Neuron (in vitro differentiated cells): Measurements from ENCODE around the gene TUNAR.
A peak's percentile ranks its signal among the peaks of the same experiment; 100 is the strongest.

Source experiments
- H2AFZ ChIP-seq: one replicate; pipeline ENCODE4 v1.6.1; 2013; ENCODE audit warnings: low read depth, mild to moderate bottlenecking, inconsistent platforms, low read length, moderate library complexity
- H3K27me3 ChIP-seq: one replicate; pipeline ENCODE4 v1.6.1; 2013; ENCODE audit warnings: low read length; ENCODE audit not compliant: insufficient read depth
- H3K36me3 ChIP-seq: one replicate; pipeline ENCODE4 v1.6.1; 2013; ENCODE audit warnings: low read length; ENCODE audit not compliant: insufficient read depth
- H3K4me1 ChIP-seq: one replicate; pipeline ENCODE4 v1.6.1; 2013; ENCODE audit warnings: low read length; ENCODE audit not compliant: insufficient read depth
- H3K4me3 ChIP-seq: 2 replicates; pipeline ENCODE4 v1.5.1; 2013; ENCODE audit warnings: mild to moderate bottlenecking, low read length, moderate library complexity
- H3K9me3 ChIP-seq: one replicate; pipeline ENCODE4 v1.6.1; 2013; ENCODE audit warnings: low read length

The TUNAR gene

GRCh38 chr14:95876761-95877538 lies at the start of gene TUNAR:
Gene TUNAR (plus strand): TSS chr14:95876832.
- peaks cover 22% of the 10 kb centered on the region for H3K4me1 ChIP-seq
- H3K9me3 ChIP-seq = peaks cover 2% of the 10 kb centered on the region
- no peaks in the 10 kb centered on the region for H3K27me3 ChIP-seq
- H3K4me3 ChIP-seq = peak within 1 kb of the TSS; percentile 67
- H2AFZ ChIP-seq = peak within 1 kb of the TSS; percentile 94
- peaks cover 7% of the 10 kb centered on the region for H3K36me3 ChIP-seq

DNA sequence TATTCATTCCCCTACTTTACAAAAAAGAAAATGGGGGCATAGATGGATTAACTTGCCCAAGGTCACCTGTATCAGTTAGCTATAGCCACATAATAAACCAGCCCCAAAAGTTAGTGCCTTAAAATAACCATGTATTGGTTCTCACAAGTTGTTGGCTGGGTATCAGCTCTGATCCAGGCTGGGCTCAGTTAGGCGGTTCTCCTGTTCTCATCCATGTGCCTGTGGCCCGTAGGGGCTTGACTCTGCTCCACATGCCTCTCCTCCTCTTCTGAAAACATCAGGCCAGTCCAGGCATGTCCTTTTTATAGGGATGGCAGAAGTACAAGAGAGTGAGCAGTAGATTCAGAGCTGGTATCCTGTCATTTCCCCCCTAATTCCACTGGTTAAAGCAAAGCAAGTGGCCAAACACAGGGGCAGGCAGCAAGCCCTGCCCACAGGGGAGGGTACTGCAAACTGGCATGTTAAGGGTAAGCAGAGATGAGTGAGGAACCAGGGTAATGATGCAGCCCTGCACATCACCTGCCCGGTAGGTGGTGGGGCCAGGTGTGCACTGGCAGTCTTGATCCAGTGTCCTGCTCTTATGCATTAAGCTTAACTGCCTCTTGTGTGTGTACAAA lies 47.9 kb upstream of the TUNAR start:
- no peak overlapping the region for H3K4me3 ChIP-seq
- H2AFZ ChIP-seq = no peak overlapping the region

GRCh38 chr14:95829321-95829720 lies 47.3 kb upstream of the TUNAR start:
- Histone ChIP-seq H3K27me3 (no peaks in the 10 kb centered on the region), H2AFZ (no peak overlapping the region), H3K4me1 (peaks cover 4% of the 10 kb centered on the region), H3K4me3 (no peak overlapping the region), H3K9me3 (no peaks in the 10 kb centered on the region), H3K36me3 (no peaks in the 10 kb centered on the region)

More for the DNA sequence above, 47.9 kb upstream of the TUNAR start:
- no peaks in the 10 kb centered on the region for H3K9me3 ChIP-seq
- no peaks in the 10 kb centered on the region for H3K4me1 ChIP-seq
- H3K27me3 ChIP-seq = no peaks in the 10 kb centered on the region
- H3K36me3 ChIP-seq = no peaks in the 10 kb centered on the region

DNA sequence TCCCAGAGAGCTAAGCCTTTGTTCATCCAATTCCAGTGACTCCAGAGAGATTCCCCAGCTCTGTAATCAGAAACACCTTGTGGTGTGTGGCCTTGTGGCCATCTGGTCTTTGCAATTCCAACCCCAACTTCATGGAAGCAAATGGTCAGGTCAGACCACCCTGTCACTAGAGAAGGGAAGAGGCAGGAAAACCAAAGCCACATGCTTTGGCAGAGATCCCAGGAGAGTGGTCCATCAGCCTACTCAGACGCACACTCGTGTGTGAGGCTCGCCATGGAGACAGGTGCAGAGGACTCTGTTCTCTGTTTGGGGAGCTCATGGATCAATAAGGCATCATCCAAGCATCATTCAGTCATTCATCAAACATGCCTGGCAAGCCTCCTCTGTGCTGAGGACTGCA lies 46.2 kb upstream of the TUNAR start:
- H3K4me1 ChIP-seq = peaks cover 15% of the 10 kb centered on the region
- H3K36me3 ChIP-seq = no peaks in the 10 kb centered on the region
- H2AFZ ChIP-seq = no peak overlapping the region
- H3K9me3 ChIP-seq = no peaks in the 10 kb centered on the region
- no peaks in the 10 kb centered on the region for H3K27me3 ChIP-seq
- H3K4me3 ChIP-seq = no peak overlapping the region

GRCh38 chr14:95831041-95831440 lies 45.6 kb upstream of the TUNAR start:
- no peak overlapping the region for H2AFZ ChIP-seq
- H3K9me3 ChIP-seq = no peaks in the 10 kb centered on the region
- H3K27me3 ChIP-seq = no peaks in the 10 kb centered on the region
- no peaks in the 10 kb centered on the region for H3K36me3 ChIP-seq
- no peak overlapping the region for H3K4me3 ChIP-seq
- peaks cover 16% of the 10 kb centered on the region for H3K4me1 ChIP-seq

DNA sequence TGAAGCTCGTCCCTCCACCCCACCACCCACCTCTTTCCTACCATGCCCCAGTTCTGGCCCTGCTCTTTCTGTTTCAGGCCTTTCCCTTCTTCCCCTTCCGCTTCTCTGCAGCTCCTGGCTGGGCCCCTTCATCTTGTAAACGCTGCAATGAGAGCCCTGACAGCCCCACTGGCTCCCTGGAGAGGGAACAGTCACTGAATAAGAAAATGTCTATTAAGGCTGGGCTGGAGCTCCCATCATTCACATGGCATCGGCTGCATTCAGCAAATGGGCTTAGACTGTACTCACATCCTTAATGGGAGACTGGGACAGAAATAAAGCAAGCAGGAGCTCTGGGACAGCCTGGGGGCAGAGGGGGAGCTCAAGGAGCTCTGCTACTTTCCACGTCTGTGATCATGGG lies 45.2 kb upstream of the TUNAR start:
- no peaks in the 10 kb centered on the region for H3K36me3 ChIP-seq
- no peak overlapping the region for H2AFZ ChIP-seq
- H3K27me3 ChIP-seq = no peaks in the 10 kb centered on the region
- peaks cover 16% of the 10 kb centered on the region for H3K4me1 ChIP-seq
- H3K4me3 ChIP-seq = no peak overlapping the region
- H3K9me3 ChIP-seq = no peaks in the 10 kb centered on the region

DNA sequence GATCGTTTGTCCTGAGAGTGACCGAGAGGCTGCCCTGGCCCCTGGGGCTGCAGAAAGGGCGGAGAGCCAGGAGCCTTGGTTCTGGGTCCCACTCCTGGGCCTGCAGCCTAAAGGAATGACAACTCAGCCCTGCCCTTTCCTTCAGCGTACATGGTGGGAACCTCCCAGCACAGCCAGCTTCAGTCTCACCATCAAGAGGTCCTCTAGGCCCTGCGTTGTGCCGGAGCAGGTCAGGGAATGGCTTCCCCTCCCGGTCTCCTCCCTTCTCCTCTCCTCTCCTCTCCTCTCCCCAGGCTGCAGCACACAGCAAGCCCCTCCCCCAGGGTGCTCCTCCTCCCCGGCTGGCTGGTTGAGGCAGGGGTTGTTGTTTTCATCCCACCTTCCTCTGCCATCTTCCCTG lies 44.6 kb upstream of the TUNAR start:
- Histone ChIP-seq H3K4me1 (peaks cover 16% of the 10 kb centered on the region), H3K4me3 (no peak overlapping the region), H3K36me3 (no peaks in the 10 kb centered on the region), H2AFZ (no peak overlapping the region), H3K9me3 (no peaks in the 10 kb centered on the region), H3K27me3 (no peaks in the 10 kb centered on the region)

DNA sequence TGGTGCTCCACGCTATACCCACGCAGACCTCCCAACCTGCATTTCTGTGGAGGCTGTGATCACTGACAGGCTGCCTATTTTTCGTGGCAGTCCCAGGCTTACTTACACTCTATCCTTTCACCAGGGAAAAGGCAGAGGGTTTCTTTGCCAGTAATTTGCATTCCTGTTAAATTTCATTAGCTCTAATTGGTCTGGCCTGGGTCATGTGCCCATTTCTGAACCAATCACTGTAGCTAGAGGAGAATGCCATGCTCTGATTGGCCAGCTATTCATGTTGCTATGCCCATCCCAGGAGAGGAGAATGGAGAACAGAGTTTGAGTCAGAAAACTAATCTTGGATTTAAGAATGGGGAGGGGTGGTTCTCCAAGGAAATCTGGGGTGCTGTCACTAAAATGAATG lies 43.2 kb upstream of the TUNAR start:
- peaks cover 16% of the 10 kb centered on the region for H3K4me1 ChIP-seq

DNA sequence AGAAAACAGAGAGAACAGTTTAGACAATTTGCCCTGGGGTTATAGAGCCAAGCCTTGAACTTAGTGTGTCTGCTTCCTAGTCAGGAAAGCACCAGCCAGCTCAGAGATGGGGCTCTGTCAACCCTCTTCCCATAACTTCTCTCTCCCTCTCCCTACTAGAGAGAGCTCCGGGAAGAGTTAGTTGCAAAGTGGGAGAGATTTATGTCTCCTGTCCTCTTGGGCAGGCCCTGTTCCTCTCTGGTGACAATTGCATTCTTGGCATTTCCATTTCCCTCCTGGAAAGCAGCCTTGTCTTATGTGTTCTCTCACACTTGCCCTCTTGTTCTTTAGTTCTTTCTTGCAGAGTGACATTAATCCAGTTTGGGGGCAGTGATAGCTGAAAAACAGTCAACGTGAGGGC lies 42.1 kb upstream of the TUNAR start:
- H3K4me1 ChIP-seq = peaks cover 16% of the 10 kb centered on the region
- H3K36me3 ChIP-seq = no peaks in the 10 kb centered on the region
- H2AFZ ChIP-seq = no peak overlapping the region
- H3K9me3 ChIP-seq = no peaks in the 10 kb centered on the region
- no peak overlapping the region for H3K4me3 ChIP-seq
- H3K27me3 ChIP-seq = no peaks in the 10 kb centered on the region

More for the DNA sequence above, 43.2 kb upstream of the TUNAR start:
- H3K9me3 ChIP-seq = no peaks in the 10 kb centered on the region
- no peak overlapping the region for H2AFZ ChIP-seq
- no peaks in the 10 kb centered on the region for H3K27me3 ChIP-seq
- no peak overlapping the region for H3K4me3 ChIP-seq
- no peaks in the 10 kb centered on the region for H3K36me3 ChIP-seq

- H3K9me3 ChIP-seq = no peaks in the 10 kb centered on the region
- H2AFZ ChIP-seq = peak overlapping the region; percentile 1
- H3K36me3 ChIP-seq = no peaks in the 10 kb centered on the region
- no peak overlapping the region for H3K4me3 ChIP-seq
- H3K27me3 ChIP-seq = no peaks in the 10 kb centered on the region
- H3K4me1 ChIP-seq = peaks cover 16% of the 10 kb centered on the region
These were observed 41.4 kb upstream of the TUNAR start for GRCh38 chr14:95835121-95835730.

DNA sequence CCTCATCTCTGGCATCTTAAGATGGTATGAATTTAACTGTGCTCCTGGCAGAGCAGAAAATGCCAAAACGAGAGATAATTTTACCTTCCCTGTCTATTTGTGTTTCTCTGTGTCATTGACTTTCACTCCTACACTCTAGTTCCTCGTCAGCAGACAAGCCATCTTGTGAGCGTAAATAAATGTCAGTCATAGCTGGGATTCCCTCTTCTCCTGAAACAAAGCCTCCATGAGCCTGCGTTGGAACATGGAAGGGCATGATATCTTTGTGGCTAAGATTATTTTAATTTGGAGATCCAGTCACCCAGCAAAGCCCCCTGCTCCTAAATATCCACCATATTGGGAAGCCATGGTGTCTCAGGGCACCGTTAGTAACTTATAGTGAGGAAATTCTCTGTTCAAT lies 37.8 kb upstream of the TUNAR start:
- H3K27me3 ChIP-seq = no peaks in the 10 kb centered on the region
- no peaks in the 10 kb centered on the region for H3K36me3 ChIP-seq
- no peak overlapping the region for H2AFZ ChIP-seq
- H3K4me3 ChIP-seq = no peak overlapping the region
- peaks cover 16% of the 10 kb centered on the region for H3K4me1 ChIP-seq
- no peaks in the 10 kb centered on the region for H3K9me3 ChIP-seq

- no peaks in the 10 kb centered on the region for H3K9me3 ChIP-seq
- no peaks in the 10 kb centered on the region for H3K27me3 ChIP-seq
- H3K4me3 ChIP-seq = no peak overlapping the region
- H3K36me3 ChIP-seq = no peaks in the 10 kb centered on the region
- no peak overlapping the region for H2AFZ ChIP-seq
- peaks cover 2% of the 10 kb centered on the region for H3K4me1 ChIP-seq
These were observed 36.4 kb upstream of the TUNAR start for GRCh38 chr14:95840094-95840700.

GRCh38 chr14:95841668-95842067 lies 35.0 kb upstream of the TUNAR start:
- H2AFZ ChIP-seq = no peak overlapping the region
- peaks cover 4% of the 10 kb centered on the region for H3K27me3 ChIP-seq
- H3K36me3 ChIP-seq = no peaks in the 10 kb centered on the region

More at GRCh38 chr14:95841668-95842067, 35.0 kb upstream of the TUNAR start:
- H3K4me1 ChIP-seq = no peaks in the 10 kb centered on the region
- no peak overlapping the region for H3K4me3 ChIP-seq
- H3K9me3 ChIP-seq = no peaks in the 10 kb centered on the region
